IMR-90 (cell line): ENCODE data around the gene TCAP. TPM values are rescaled to one million over a fixed set of nuclear protein-coding genes. Genes with fewer than 3 reads are reported as not detected.
A peak's percentile ranks its signal among the peaks of the same experiment; 100 is the strongest.

ENCODE experiments used
- ATAC-seq: fragments of 200-7000 bp; cut with Tn5 transposase; 2 replicates; pipeline ENCODE4 v1.9.1; 2020; ENCODE audit warnings: low read depth, mild to moderate bottlenecking, moderate library complexity
- BruUV-seq: library from RNA; stranded (reverse); fragments of 400-500 nt; replicated peaks from 2 replicates; lab custom pipeline; 2021; lab: Mats Ljungman, UMichigan
- CTCF ChIA-PET: fragments of 300-600 bp; formaldehyde crosslinking; extraction: SDS; loops from one replicate; lab custom pipeline; 2021; ENCODE audit warnings: antibody characterized with exemption; lab: Yijun Ruan, JAX
- POLR2A ChIA-PET: fragments of 300-600 bp; sonication (Branson Sonifier 250); formaldehyde crosslinking; loops from one replicate; lab custom pipeline; 2022; ENCODE audit warnings: antibody characterized with exemption; ENCODE audit not compliant: unreplicated experiment; lab: Charles Lee
- DNase-seq: peaks from one replicate; pipeline ENCODE4 v3.0.0; 2013
- H2AFZ ChIP-seq: replicated peaks from 2 replicates; pipeline ENCODE3; 2013; ENCODE audit warnings: low read length, mild to moderate bottlenecking; ENCODE audit not compliant: poor library complexity
- H2AK5ac ChIP-seq: 2 replicates; pipeline ENCODE4 v1.6.1; 2013; ENCODE audit warnings: low read depth, low read length, inconsistent platforms
- H2AK9ac ChIP-seq: replicated peaks from 2 replicates; pipeline ENCODE3; 2013; ENCODE audit warnings: mild to moderate bottlenecking, low read depth, low read length, moderate library complexity; ENCODE audit not compliant: poor library complexity
- H2BK120ac ChIP-seq: 2 replicates; pipeline ENCODE4 v1.6.1; 2013; ENCODE audit warnings: low read depth, low read length, inconsistent platforms
- H2BK15ac ChIP-seq: 3 replicates; pipeline ENCODE4 v1.6.1; 2013; ENCODE audit warnings: low read depth, low read length, inconsistent platforms
- H2BK20ac ChIP-seq: 2 replicates; pipeline ENCODE4 v1.6.1; 2013; ENCODE audit warnings: low read depth, mild to moderate bottlenecking, inconsistent platforms, low read length, moderate library complexity
- H2BK5ac ChIP-seq: 2 replicates; pipeline ENCODE4 v1.6.1; 2013; ENCODE audit warnings: mild to moderate bottlenecking, low read depth, low read length, inconsistent platforms; ENCODE audit not compliant: poor library complexity, severe bottlenecking
- H3K14ac ChIP-seq: replicated peaks from 2 replicates; pipeline ENCODE4 v1.6.1; 2013; ENCODE audit warnings: low read depth, low read length, inconsistent platforms
- H3K18ac ChIP-seq: 2 replicates; pipeline ENCODE4 v1.6.1; 2013; ENCODE audit warnings: low read depth, low read length, control low read depth
- H3K23ac ChIP-seq: 2 replicates; pipeline ENCODE4 v1.6.1; 2013; ENCODE audit warnings: low read depth, low read length, inconsistent platforms
- H3K27ac ChIP-seq: 2 replicates; pipeline ENCODE4 v1.5.1; 2013; ENCODE audit warnings: mild to moderate bottlenecking, control low read depth, low read length; ENCODE audit not compliant: insufficient read depth
- H3K27me3 ChIP-seq: 2 replicates; pipeline ENCODE4 v1.6.1; 2013; ENCODE audit warnings: low read length; ENCODE audit not compliant: control insufficient read depth, insufficient read depth
- H3K36me3 ChIP-seq: 2 replicates; pipeline ENCODE4 v1.6.1; 2013; ENCODE audit warnings: low read length, mixed read lengths; ENCODE audit not compliant: control insufficient read depth, insufficient read depth
- H3K4ac ChIP-seq: 2 replicates; pipeline ENCODE4 v1.6.1; 2013; ENCODE audit warnings: low read depth, low read length, inconsistent platforms
- H3K4me1 ChIP-seq: 2 replicates; pipeline ENCODE4 v1.6.1; 2013; ENCODE audit warnings: low read length, mixed read lengths; ENCODE audit not compliant: control insufficient read depth, insufficient read depth
- H3K4me2 ChIP-seq: 2 replicates; pipeline ENCODE4 v1.6.1; 2013; ENCODE audit warnings: low read depth, mild to moderate bottlenecking, control low read depth, low read length, moderate library complexity
- H3K4me3 ChIP-seq: 2 replicates; pipeline ENCODE4 v1.5.1; 2013; ENCODE audit warnings: low read depth, mild to moderate bottlenecking, control low read depth, low read length, moderate library complexity; ENCODE audit not compliant: insufficient read depth
- H3K56ac ChIP-seq: 2 replicates; pipeline ENCODE4 v1.6.1; 2013; ENCODE audit warnings: low read length, inconsistent platforms; ENCODE audit not compliant: insufficient read depth; ENCODE audit errors: extremely low read depth
- H3K79me1 ChIP-seq, 2 experiments: 2 replicates each; pipeline ENCODE4 v1.6.1; 2013; ENCODE audit warnings: low read length in 2 of 2, inconsistent platforms in 1 of 2, low read depth in 1 of 2
- H3K9ac ChIP-seq: 2 replicates; pipeline ENCODE4 v1.6.1; 2013; ENCODE audit warnings: low read depth, low read length, control low read depth
- H3K9me1 ChIP-seq: 2 replicates; pipeline ENCODE4 v1.6.1; 2013; ENCODE audit warnings: low read length, inconsistent platforms; ENCODE audit not compliant: insufficient read depth
- H3K9me3 ChIP-seq: 2 replicates; pipeline ENCODE4 v1.6.1; 2013; ENCODE audit warnings: low read length; ENCODE audit not compliant: control insufficient read depth, insufficient read depth
- H4K20me1 ChIP-seq: 2 replicates; pipeline ENCODE4 v1.6.1; 2013; ENCODE audit warnings: low read length, inconsistent platforms; ENCODE audit not compliant: insufficient read depth
- H4K5ac ChIP-seq: 2 replicates; pipeline ENCODE4 v1.6.1; 2013; ENCODE audit warnings: mild to moderate bottlenecking, low read depth, low read length, control low read depth
- H4K8ac ChIP-seq, 2 experiments: 2 replicates each; pipeline ENCODE4 v1.6.1; 2013; ENCODE audit warnings: low read depth in 2 of 2, low read length in 2 of 2, control low read depth in 1 of 2, inconsistent platforms in 1 of 2
- H4K91ac ChIP-seq: 2 replicates; pipeline ENCODE4 v1.6.1; 2013; ENCODE audit warnings: low read depth, low read length, inconsistent platforms; ENCODE audit not compliant: insufficient read depth
- CTCF ChIP-seq: conservative IDR thresholded peaks from 2 replicates; pipeline ENCODE4 v1.5.1; 2012; ENCODE audit warnings: mild to moderate bottlenecking, low read depth, low read length, improper control_type of control experiment
- RFX5 ChIP-seq: IDR thresholded peaks from 2 replicates; pipeline ENCODE4 v1.8.0; 2012; ENCODE audit warnings: low read depth, mild to moderate bottlenecking, low read length, moderate library complexity
- SMC3 ChIP-seq: fragments of 150-350 bp; IDR thresholded peaks from 2 replicates; pipeline ENCODE4 v1.6.1; 2016; ENCODE audit warnings: low read depth, mild to moderate bottlenecking, antibody characterized with exemption, low read length, moderate library complexity
- WGBS, 2 experiments: methylation state at CpG; one replicate each; pipeline versions ENCODE4 v1.1.5 to v1.1.7; 2013; ENCODE audit warnings: missing lambda C conversion rate in 2 of 2; ENCODE audit not compliant: insufficient read length in 1 of 2; ENCODE audit errors: extremely low coverage in 2 of 2; 5-methylcytosine and 5-hydroxymethylcytosine counted together
- dilution Hi-C: fragments of 300-500 bp; cut with HindIII; formaldehyde crosslinking; loops from one replicate; pipeline ENCODE4 v1.14.3; 2018; ENCODE audit warnings: low sequenced_read_pairs; ENCODE audit not compliant: unreplicated experiment
- in situ Hi-C: fragments of 300-500 bp; cut with MboI; formaldehyde crosslinking; loops from 3 replicates; pipeline ENCODE4 v1.14.3; 2019; ENCODE audit warnings: low sequenced_read_pairs, inconsistent platforms, mixed read lengths
- intact Hi-C: fragments of 100-400 bp; cut with micrococcal nuclease; formaldehyde crosslinking; loops from 2 replicates; pipeline ENCODE4 v1.10.0; 2022
- polyA plus RNA-seq, 3 experiments: library from polyadenylated mRNA; depleted of rRNA; stranded (reverse); fragments of >200 nt; gene quantifications; 2 replicates each; pipeline ENCODE4 v1.2.3, GENCODE V29; 2012; ENCODE audit warnings: low replicate concordance in 1 of 3
- total RNA-seq: library from RNA; depleted of rRNA; stranded (reverse); fragments of >200 nt; gene quantifications from 2 replicates; pipeline ENCODE4 v1.2.3, GENCODE V29; 2012

Gene TCAP
- total and polyA plus RNA-seq, 2 of the 4 experiments (the other 2 are of a cell fraction): under 0.01 to 0.21 TPM

GRCh38 chr17:39652587-39653315 is 12.4 kb upstream of the TCAP start:
- ATAC-seq (peak; percentile 56), DNase-seq (no peak)
- TF ChIP-seq SMC3 (no peak), RFX5 (no peak), CTCF (no peak)
- H3K9me1 ChIP-seq: peaks cover 4% of the 10 kb centered on the region
- intact Hi-C loops (no loop called here), dilution Hi-C loops (no loop called here), in situ Hi-C loops (no loop called here)
- H3K27me3 ChIP-seq: no peaks in the 10 kb centered on the region
- peaks cover 12 to 39% of the 10 kb centered on the region in 2 experiments for H3K79me1 ChIP-seq
- H4K8ac ChIP-seq: no peak overlapping the region
- no peak overlapping the region for H3K4ac ChIP-seq
- no peak overlapping the region for H3K18ac ChIP-seq
- no peak overlapping the region for H3K14ac ChIP-seq
- no peak overlapping the region for H2BK15ac ChIP-seq
- no peak overlapping the region for H3K4me3 ChIP-seq
- no peak overlapping the region for H2AFZ ChIP-seq
- CTCF ChIA-PET: interaction anchor here (1.9 kb wide), 1 partner anchor 16 kb away, joined by 10 read pairs; the partner anchor contains the start of gene PNMT
- no peak overlapping the region for H2BK5ac ChIP-seq
- no peak overlapping the region for H2AK5ac ChIP-seq
- H4K91ac ChIP-seq: no peak overlapping the region
- H4K5ac ChIP-seq: no peak overlapping the region
- H3K9me3 ChIP-seq: no peaks in the 10 kb centered on the region
- H4K20me1 ChIP-seq: peaks cover 30% of the 10 kb centered on the region
- H3K56ac ChIP-seq: no peak overlapping the region
- H3K36me3 ChIP-seq: peaks cover 6% of the 10 kb centered on the region
- no peak overlapping the region for H3K4me2 ChIP-seq
- H2AK9ac ChIP-seq: no peak overlapping the region
- no peak overlapping the region for H2BK20ac ChIP-seq
- WGBS, 2 experiments: 77% methylated on average over 2 of the region's 7 CpGs; no CpG with 5 or more reads in 1 of the 2 experiments
- no peak overlapping the region for H3K23ac ChIP-seq
- no TSS peak for BruUV-seq
- H3K27ac ChIP-seq: no peak overlapping the region
- POLR2A ChIA-PET: no interaction called here
- H2BK120ac ChIP-seq: no peak overlapping the region
- H3K4me1 ChIP-seq: peaks cover 3% of the 10 kb centered on the region; the same call in 1 of the 2 replicates
- H3K9ac ChIP-seq: no peak overlapping the region
